ENCODE measurements around the gene TACC3.
A peak's percentile ranks its signal among the peaks of the same experiment; 100 is the strongest.

The TACC3 gene

DNA sequence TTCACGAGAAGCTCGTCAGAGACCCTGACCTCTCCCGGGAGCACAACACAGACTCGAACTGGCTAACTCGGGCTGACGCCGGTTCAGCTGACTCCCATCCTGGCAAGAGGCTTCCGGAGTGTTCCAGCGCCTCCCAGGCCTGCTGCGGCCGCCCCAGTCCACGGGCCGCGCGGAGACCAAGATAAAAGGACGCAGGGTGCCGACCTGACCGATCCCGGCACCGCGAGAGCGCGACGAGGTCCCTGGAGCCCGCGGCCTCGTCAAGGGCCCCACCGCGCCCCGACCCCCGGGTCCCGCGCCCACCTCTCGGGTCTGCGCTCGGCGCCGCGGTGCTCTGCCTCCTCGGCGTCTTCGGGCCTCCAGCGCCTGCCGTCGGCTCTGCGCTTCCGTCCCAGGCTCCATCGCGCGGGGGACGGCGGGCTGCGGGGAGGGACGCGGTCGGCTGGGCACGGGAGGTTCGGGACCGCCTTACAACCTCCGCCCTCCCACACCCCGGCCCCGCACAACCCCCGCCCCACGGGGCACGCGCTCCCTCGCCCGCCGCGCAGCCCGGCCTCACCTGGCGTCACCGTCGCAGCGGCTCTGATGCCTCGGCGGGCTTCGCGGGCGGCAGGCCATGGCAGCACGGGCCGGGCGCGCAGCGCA is 9.6 kb upstream of the TACC3 start:
- H3K36me3 Mint-ChIP-seq (ENCODE audit: insufficient read depth), result peaks cover 26% of the 10 kb centered on the region
- peak overlapping the region; percentile 84 for H3K27ac Mint-ChIP-seq (ENCODE audit: low read depth)
- DNase-seq (ENCODE audit: low spot score in 2 of 2) (no peak), ATAC-seq (replicated peaks; ENCODE audit: extremely low read depth, poor library complexity, severe bottlenecking) (peak; percentile 19)
- H3K4me3 Mint-ChIP-seq, result peak overlapping the region; percentile 90
- H3K27me3 Mint-ChIP-seq, result no peaks in the 10 kb centered on the region
- peaks cover 59% of the 10 kb centered on the region for H3K4me1 Mint-ChIP-seq
- no peaks in the 10 kb centered on the region for H3K9me3 Mint-ChIP-seq

DNA sequence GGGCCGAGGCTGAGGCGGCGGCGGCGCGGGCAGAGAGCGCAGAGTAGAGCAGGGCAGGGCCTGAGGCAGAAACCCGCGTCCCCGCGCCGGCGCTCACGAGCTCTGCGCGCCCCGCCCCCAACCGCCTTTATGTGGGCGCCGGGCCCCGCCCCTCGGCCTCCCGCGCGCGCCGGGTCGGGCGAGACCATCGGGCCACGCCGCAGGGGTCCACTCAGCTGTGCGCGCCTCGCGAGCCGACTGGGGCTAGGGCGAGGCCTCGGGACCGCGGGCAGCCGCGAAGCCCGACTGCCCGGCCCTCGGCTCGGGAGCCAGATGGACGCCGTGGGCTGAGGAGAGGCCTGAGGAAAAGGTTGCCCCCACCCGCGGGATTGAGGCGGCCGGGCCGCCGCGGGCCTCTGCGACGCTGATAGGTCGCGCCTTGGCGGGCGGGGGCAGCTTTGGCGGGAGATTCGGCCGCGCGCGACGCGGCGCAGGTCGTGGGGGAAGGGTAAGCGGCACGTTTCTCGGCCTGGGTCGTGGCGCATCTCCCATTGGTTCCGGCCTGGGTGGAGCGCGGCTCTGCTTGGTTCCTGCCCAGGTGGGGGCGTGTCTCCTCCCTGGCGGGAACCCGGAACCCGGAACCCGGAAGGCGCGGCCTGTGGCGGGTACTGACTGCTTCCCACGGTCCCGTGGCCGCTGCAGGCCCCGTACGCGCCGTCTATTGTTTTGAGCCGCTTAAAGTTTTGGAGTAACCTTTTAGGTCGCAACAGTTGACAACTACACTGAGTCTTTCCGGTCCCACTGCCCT is 8.9 kb upstream of the TACC3 start, which contains the start of gene SLBP:
Gene SLBP (minus strand): TSS at position 104 of the 787 bp plus-strand sequence. CDS start 131 bp downstream, outside the sequence.
- H3K36me3 Mint-ChIP-seq (ENCODE audit: insufficient read depth), result peaks cover 25% of the 10 kb centered on the region
- ATAC-seq (replicated peaks; ENCODE audit: extremely low read depth, poor library complexity, severe bottlenecking) (peak; percentile 89), DNase-seq (ENCODE audit: low spot score in 2 of 2) (peak; percentile 94 to 97)
- H3K4me1 Mint-ChIP-seq, result peaks cover 59% of the 10 kb centered on the region
- H3K27ac Mint-ChIP-seq (ENCODE audit: low read depth), result peak within 1 kb of the TSS; percentile 91
- H3K9me3 Mint-ChIP-seq, result no peaks in the 10 kb centered on the region
- H3K27me3 Mint-ChIP-seq, result no peaks in the 10 kb centered on the region
- peak within 1 kb of the TSS; percentile 90 for H3K4me3 Mint-ChIP-seq

DNA sequence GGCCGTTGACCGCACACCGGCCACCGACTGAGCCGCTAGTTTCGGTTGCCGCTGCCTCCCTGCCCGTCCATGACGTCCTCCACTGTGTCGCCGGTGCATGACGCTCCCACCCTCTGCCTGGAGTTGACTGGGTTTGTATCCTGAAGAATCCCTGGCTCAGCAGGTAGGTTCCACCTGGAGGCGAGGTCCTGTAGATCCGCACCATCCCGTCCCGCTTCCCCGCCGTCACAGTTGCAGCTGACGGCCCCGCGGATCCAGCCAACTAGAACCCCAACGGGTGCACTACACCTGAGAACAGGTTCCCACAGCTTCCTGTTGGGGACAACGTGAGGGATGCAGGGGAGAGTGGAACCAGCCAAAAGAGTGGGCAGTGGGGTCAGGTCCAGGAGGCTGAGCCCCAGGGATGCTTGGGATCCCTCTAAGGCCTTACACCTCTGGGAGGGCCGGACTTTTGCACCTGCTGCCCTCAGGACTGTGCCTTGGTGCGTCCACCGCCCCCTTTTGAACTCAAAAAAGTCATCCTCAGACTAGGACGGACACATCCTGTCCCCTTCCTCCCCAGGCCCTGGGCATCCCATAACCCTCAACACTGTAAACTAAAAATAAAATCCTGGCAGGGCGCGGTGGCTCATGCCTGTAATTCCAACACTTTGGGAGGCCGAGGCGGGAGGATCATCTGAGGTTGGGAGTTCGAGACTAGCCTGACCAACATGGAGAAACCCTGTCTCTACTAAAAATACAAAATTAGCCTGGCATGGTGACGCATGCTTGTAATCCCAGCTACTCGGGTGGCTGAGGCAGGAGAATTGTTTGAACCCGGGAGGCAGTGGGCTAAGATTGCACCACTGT is 8.1 kb upstream of the TACC3 start:
- DNase-seq (ENCODE audit: low spot score in 2 of 2) (no peak), ATAC-seq (replicated peaks; ENCODE audit: extremely low read depth, poor library complexity, severe bottlenecking) (no peak)
- Mint-ChIP-seq H3K36me3 (ENCODE audit: insufficient read depth) (peaks cover 21% of the 10 kb centered on the region), H3K4me1 (peaks cover 61% of the 10 kb centered on the region), H3K9me3 (no peaks in the 10 kb centered on the region), H3K4me3 (peak overlapping the region; percentile 90), H3K27ac (ENCODE audit: low read depth) (peak overlapping the region; percentile 91), H3K27me3 (no peaks in the 10 kb centered on the region)

DNA sequence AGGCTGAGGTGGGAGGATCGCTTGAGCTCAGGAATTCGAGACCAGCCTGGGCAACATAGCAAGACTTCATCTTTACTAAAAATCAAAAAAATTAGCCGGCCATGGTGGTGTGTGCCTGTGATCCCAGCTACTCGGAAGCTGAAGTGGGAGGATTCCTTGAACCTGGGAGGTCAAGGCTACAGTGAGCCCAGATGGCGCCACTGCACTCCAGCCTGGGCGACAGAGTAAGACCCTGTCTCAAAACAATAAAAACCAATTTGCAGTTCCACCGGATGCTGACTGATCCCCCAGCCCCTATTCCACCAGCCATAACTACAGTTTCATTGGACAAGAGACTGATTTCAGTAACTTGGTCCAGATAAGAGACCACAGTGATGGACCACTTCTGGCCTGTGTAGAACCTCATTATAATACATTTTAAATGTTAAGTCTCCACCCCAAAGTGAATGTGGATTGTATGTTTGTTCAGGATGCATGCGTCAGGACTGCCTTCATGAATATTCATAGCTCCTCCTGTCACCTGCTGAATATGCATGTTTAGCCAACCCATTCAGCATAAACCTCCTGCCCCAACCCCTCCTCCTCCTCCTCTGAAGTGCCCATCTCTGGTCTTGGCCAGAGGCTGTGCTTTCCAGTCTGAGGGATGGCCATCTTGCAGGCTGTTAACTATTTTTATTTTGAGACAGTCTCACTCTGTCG is 6.9 kb upstream of the TACC3 start:
- no peaks in the 10 kb centered on the region for H3K9me3 Mint-ChIP-seq
- H3K27me3 Mint-ChIP-seq, result no peaks in the 10 kb centered on the region
- H3K4me3 Mint-ChIP-seq, result peak overlapping the region; percentile 90
- ATAC-seq (replicated peaks; ENCODE audit: extremely low read depth, poor library complexity, severe bottlenecking) (no peak), DNase-seq (ENCODE audit: low spot score in 2 of 2) (no peak)
- H3K4me1 Mint-ChIP-seq, result peaks cover 59% of the 10 kb centered on the region
- H3K27ac Mint-ChIP-seq (ENCODE audit: low read depth), result no peak overlapping the region
- H3K36me3 Mint-ChIP-seq (ENCODE audit: insufficient read depth), result peaks cover 21% of the 10 kb centered on the region

DNA sequence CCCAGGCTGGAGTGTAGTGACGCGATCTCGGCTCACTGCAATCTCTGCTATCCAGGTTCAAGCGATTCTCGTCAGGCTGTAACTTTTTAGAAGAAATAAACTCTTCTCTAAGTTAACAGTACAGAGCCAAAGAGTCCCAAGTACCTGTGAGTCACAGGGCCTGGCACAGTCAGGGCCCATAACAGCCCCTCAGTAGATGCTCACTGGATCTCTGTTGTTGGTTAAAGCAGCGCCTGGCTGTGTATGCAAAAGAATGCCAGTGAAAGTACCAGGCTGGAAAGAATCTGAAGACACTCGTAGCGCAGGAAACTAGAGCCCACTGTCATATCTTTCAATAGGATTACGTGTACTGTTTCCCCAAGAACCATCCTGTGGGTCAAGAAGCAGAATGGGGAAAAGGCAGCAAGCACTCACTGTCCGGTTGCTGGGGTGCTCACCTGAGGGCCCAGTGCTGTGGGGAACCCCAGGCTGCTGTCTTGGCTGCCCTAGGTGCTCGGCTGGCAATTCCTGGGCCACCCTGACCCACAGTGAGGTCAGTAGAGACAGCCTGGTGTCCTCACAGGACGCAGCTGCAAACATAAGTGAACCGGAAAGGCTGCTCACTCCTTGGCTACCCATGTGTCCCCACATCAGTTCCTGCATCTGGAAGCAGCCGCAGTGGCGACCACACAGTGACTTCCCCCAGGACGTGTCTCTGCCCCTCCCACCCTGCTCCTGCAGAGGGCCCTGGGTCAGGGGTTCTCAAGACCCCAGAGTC is 6.1 kb upstream of the TACC3 start:
- Mint-ChIP-seq H3K27ac (ENCODE audit: low read depth) (no peak overlapping the region), H3K9me3 (no peaks in the 10 kb centered on the region), H3K36me3 (ENCODE audit: insufficient read depth) (peaks cover 18% of the 10 kb centered on the region), H3K4me3 (no peak overlapping the region), H3K27me3 (no peaks in the 10 kb centered on the region), H3K4me1 (peaks cover 59% of the 10 kb centered on the region)
- no peak for DNase-seq (ENCODE audit: low spot score in 2 of 2)
- no peak for ATAC-seq (replicated peaks; ENCODE audit: extremely low read depth, poor library complexity, severe bottlenecking)

DNA sequence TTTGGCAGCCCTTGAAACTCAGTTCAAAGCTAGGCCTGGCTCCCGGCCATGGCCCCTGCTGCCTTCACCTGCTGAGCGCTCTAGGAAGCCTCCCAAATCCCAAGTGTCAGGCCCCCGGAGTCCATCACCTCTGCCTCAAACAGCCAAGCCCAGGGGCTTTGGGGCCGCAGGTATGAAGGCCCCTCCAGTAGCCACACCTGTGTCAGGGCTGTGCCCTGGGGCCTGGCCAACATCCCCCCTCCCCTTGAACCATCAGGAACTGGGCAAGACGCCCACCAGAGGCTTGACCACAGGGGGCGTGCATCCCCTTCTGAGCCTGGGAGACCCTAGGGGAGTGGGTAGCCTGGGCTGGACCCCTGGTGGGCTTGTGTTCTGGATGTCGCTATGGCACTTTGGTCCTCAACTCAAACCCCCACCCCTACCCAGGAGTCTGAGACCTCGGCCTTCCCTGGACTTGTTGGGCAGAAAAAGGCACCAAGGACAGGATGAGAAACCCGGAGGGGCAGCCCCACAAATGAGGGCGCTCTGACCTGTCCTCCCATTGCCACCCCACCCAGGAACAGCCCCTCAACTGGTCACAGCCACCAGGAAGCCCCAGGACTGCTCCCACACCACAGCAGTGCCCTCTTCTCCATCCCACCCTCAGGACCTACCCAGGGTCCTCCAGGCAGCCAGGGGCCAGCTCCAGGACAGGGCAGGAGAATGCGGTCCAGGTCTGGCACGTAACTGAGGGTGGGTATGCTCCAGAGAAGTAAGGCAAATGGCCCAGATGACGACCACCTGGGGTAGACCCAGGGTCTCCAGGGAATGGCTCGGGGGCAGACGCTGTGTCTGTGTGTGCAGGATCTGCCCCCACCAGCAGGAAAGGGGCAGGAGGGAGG is 5.0 kb upstream of the TACC3 start:
- H3K36me3 Mint-ChIP-seq (ENCODE audit: insufficient read depth), result peaks cover 16% of the 10 kb centered on the region
- no peaks in the 10 kb centered on the region for H3K9me3 Mint-ChIP-seq
- peaks cover 50% of the 10 kb centered on the region for H3K4me1 Mint-ChIP-seq
- H3K27ac Mint-ChIP-seq (ENCODE audit: low read depth), result no peak overlapping the region
- no peak for DNase-seq (ENCODE audit: low spot score in 2 of 2)
- H3K27me3 Mint-ChIP-seq, result no peaks in the 10 kb centered on the region
- H3K4me3 Mint-ChIP-seq, result no peak overlapping the region
- ATAC-seq (replicated peaks; ENCODE audit: extremely low read depth, poor library complexity, severe bottlenecking), result no peak

DNA sequence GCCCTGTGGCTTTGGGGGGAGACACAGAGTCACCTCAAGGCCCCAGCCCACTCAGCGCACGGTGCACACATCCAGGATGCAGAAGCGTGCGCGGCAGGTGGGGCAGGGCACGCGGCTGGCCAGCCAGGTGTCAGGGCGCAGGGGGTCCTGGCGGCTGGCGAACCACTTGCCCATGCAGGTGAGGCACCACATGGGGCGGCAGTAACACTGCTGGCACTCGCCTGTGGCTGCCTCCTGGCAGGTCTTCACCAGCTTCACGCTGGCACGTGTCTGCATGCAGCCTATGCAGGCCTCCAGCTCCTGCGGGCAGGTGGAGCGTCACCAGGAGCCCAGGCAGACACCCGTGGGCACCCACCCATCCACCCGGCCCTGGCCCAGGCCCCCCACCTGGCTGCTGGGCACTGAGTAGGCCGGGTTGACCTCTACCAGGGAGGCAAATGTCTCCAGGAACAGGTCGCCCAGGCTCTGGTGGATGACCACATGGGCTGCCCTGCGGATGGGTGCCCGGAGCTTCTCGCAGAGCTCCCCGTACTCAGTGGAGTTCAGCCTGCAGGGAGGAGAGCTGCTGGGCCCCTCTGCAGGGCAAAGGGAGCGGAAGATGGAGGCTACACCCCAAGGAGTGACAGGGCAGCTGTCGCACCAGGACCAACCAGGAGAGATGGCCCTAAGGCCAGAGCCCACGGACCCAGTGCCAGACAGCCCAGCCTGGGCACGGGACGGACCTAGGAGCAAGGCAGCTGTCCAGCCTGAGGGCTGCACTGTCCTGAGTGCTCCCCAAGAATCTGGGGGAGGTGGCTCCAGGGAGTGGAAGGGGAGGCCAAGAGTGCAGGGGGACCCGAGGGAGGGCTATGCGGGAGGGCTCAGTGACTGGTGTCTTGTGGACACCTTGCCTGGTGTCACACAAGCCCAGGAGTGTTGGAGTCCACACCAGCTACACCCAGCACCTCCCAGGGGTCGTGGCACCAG is 3.9 kb upstream of the TACC3 start:
- no peak overlapping the region for H3K4me3 Mint-ChIP-seq

DNA sequence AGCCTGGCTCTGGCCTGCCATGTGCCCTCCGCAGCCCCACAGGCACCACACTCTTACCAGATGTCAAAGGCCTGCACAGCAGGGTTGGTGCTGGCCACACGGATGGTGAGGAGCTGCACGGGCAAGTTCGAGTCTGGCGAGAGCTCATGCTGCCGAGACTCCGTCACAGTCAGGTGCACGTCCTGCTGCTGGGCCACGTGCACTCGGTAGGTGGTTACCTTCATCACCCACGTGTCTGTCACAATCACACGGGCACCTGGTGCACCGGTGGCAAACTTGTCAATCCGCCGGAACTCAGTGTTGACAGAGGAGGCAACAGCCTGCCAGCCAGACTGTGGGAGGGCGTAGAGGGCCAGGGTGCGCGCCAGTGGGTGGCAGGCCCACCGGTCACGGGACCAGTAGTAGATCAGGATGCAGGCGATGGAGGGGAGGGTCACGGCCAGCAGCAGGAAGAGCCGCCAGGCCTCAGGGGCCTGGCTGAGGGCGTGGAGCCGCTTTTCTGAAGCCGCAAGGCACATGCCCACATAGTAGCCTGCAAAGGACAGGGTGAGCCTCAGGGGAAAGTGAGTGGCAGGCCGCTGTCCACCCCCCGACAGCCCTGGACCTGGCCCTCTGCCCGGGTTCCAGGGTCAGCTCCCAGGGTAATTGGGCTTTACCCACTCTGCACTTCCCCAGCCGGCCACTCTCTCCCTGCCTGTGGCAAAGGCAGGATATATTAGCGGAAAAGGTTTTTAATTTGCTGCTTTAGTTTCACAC is 3.0 kb upstream of the TACC3 start:
- no peak for DNase-seq (ENCODE audit: low spot score in 2 of 2)
- Mint-ChIP-seq H3K36me3 (ENCODE audit: insufficient read depth) (peaks cover 19% of the 10 kb centered on the region), H3K9me3 (no peaks in the 10 kb centered on the region), H3K4me3 (peak overlapping the region; percentile 90), H3K27me3 (no peaks in the 10 kb centered on the region), H3K4me1 (peaks cover 57% of the 10 kb centered on the region), H3K27ac (ENCODE audit: low read depth) (peak overlapping the region; percentile 44)
- no peak for ATAC-seq (replicated peaks; ENCODE audit: extremely low read depth, poor library complexity, severe bottlenecking)

More for the DNA sequence above, 3.9 kb upstream of the TACC3 start:
- peaks cover 16% of the 10 kb centered on the region for H3K36me3 Mint-ChIP-seq (ENCODE audit: insufficient read depth)
- H3K9me3 Mint-ChIP-seq, result no peaks in the 10 kb centered on the region
- H3K27ac Mint-ChIP-seq (ENCODE audit: low read depth), result no peak overlapping the region
- H3K4me1 Mint-ChIP-seq, result peaks cover 54% of the 10 kb centered on the region
- no peaks in the 10 kb centered on the region for H3K27me3 Mint-ChIP-seq
- ATAC-seq (replicated peaks; ENCODE audit: extremely low read depth, poor library complexity, severe bottlenecking) (no peak), DNase-seq (ENCODE audit: low spot score in 2 of 2) (no peak)

DNA sequence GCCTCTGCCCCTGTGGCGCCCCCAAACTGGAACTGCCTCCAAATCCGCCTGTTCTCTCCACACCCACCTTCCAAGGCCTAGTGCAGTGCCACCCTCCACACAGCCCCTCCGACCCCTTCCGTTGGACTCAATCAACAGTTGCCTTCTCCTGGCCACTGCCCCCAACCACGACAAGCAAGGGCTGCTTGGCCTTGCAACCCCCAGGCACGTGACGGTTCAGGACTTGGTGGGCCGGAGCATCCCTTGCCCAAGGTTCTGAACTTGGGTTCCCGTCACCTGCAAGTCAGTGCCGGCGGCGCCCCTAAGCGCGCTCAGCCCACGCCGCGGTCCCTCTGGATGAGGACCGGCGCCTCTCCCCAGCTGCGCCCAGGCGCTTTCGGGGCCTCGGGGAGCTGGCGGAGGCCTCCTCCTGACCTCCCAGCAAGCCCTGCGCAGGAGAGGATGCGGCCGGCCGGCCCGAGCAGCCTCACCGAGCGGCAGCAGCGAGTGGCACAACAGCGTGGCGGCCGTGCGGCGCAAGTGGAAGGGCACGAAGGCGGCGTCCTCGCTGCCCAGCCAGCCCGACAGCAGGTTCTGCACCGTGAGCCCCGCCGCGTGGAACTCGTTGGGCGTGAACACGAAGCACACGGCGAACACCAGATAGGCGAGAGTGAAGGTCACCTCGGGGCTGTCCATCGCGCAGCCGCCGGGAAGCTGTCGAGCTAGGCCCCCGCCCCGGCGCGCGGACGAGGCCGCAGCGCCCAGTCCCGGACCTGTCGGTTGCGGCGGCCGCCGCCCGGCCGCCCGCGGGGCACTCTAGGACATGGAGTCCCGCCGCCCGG is 948 bp upstream of the TACC3 start:
- H3K9me3 Mint-ChIP-seq, result no peaks in the 10 kb centered on the region
- DNase-seq (ENCODE audit: low spot score in 2 of 2), result no peak
- H3K4me1 Mint-ChIP-seq, result peaks cover 52% of the 10 kb centered on the region
- H3K27ac Mint-ChIP-seq (ENCODE audit: low read depth), result peak overlapping the region; percentile 51
- peaks cover 24% of the 10 kb centered on the region for H3K36me3 Mint-ChIP-seq (ENCODE audit: insufficient read depth)
- H3K4me3 Mint-ChIP-seq, result peak overlapping the region; percentile 90
- peak; percentile 7 for ATAC-seq (replicated peaks; ENCODE audit: extremely low read depth, poor library complexity, severe bottlenecking)
- no peaks in the 10 kb centered on the region for H3K27me3 Mint-ChIP-seq

Measured in central memory CD8-positive, alpha-beta T cell (primary cell).